H1 (cell line): ENCODE data around the gene AGO3. TPM values are rescaled to one million over a fixed set of nuclear protein-coding genes. Genes with fewer than 3 reads are reported as not detected.

Experiments
- CTCF ChIA-PET: fragments of 300-600 bp; sonication (Branson Sonifier 250); formaldehyde crosslinking; loops from one replicate; lab custom pipeline; 2021; ENCODE audit not compliant: partially characterized antibody; lab: Charles Lee
- POLR2A ChIA-PET: fragments of 300-600 bp; sonication (Branson Sonifier 250); formaldehyde crosslinking; loops from one replicate; lab custom pipeline; 2021; ENCODE audit warnings: inconsistent platforms; ENCODE audit not compliant: partially characterized antibody; lab: Charles Lee
- DNase-seq, 2 experiments: peaks; one replicate each; pipeline versions ENCODE4 v3.0.0 to v3.0.0-alpha.2; 2010 to 2022; ENCODE audit warnings: low spot score in 2 of 2, low read depth in 1 of 2, mixed read lengths in 1 of 2
- FAIRE-seq: peaks from 2 replicates; lab custom pipeline; 2011; peaks lifted over from hg19 to GRCh38; lab: Jason Lieb, UNC
- H2AFZ ChIP-seq: 2 replicates; pipeline ENCODE4 v1.8.1; 2012; ENCODE audit warnings: low read length, inconsistent platforms
- H2AK5ac ChIP-seq: 2 replicates; pipeline ENCODE4 v1.6.1; 2013; ENCODE audit warnings: low read depth, low read length
- H2BK120ac ChIP-seq: replicated peaks from 2 replicates; pipeline ENCODE3; 2013; ENCODE audit warnings: low read depth, low read length, inconsistent platforms
- H2BK12ac ChIP-seq: 2 replicates; pipeline ENCODE4 v1.6.1; 2013; ENCODE audit warnings: low read depth, low read length
- H2BK15ac ChIP-seq: 2 replicates; pipeline ENCODE4 v1.6.1; 2013; ENCODE audit warnings: low read length
- H2BK20ac ChIP-seq: 2 replicates; pipeline ENCODE4 v1.6.1; 2013; ENCODE audit warnings: low read length
- H2BK5ac ChIP-seq: 2 replicates; pipeline ENCODE4 v1.6.1; 2013; ENCODE audit warnings: low read depth, low read length
- H3K14ac ChIP-seq: 2 replicates; pipeline ENCODE4 v1.6.1; 2013; ENCODE audit warnings: inconsistent platforms; ENCODE audit not compliant: insufficient read length
- H3K18ac ChIP-seq: 2 replicates; pipeline ENCODE4 v1.6.1; 2013; ENCODE audit warnings: low read length; ENCODE audit errors: extremely low read depth
- H3K23ac ChIP-seq: 2 replicates; pipeline ENCODE4 v1.6.1; 2013; ENCODE audit warnings: inconsistent platforms; ENCODE audit not compliant: insufficient read length
- H3K23me2 ChIP-seq: 2 replicates; pipeline ENCODE4 v1.6.1; 2013; ENCODE audit warnings: low read depth, low read length
- H3K27ac ChIP-seq: 2 replicates; pipeline ENCODE4 v1.6.1; 2011; ENCODE audit warnings: low read depth, low read length, inconsistent platforms
- H3K27me3 ChIP-seq, 4 experiments: replicated peaks in 1 of 4; 1 replicate in 1 of 4; 2 replicates in 3 of 4; pipeline versions ENCODE4 v1.6.1 to v1.8.1; 2011 to 2013; ENCODE audit warnings: low read length in 3 of 4, mild to moderate bottlenecking in 3 of 4, inconsistent platforms in 2 of 4, mixed read lengths in 2 of 4, moderate library complexity in 1 of 4; ENCODE audit not compliant: control insufficient read depth in 3 of 4, insufficient read depth in 3 of 4; ENCODE audit errors: extremely low read depth in 1 of 4
- H3K36me3 ChIP-seq, 4 experiments: 2 replicates each; pipeline versions ENCODE4 v1.6.1 to v1.8.1; 2011 to 2013; ENCODE audit warnings: mild to moderate bottlenecking in 4 of 4, low read length in 3 of 4, moderate library complexity in 2 of 4, control low read depth in 1 of 4, inconsistent platforms in 1 of 4; ENCODE audit not compliant: insufficient read depth in 4 of 4, control insufficient read depth in 2 of 4
- H3K4ac ChIP-seq: replicated peaks from 2 replicates; pipeline ENCODE3; 2013; ENCODE audit warnings: low read length, low read depth, mixed read lengths, inconsistent platforms; ENCODE audit not compliant: insufficient read length
- H3K4me1 ChIP-seq, 4 experiments: replicated peaks in 1 of 4; 1 replicate in 1 of 4; 2 replicates in 3 of 4; pipeline versions ENCODE4 v1.6.1 to v1.8.1; 2011 to 2013; ENCODE audit warnings: low read length in 3 of 4, inconsistent platforms in 2 of 4, mixed read lengths in 1 of 4; ENCODE audit not compliant: insufficient read depth in 4 of 4, control insufficient read depth in 3 of 4
- H3K4me2 ChIP-seq, 2 experiments: 2 replicates each; pipeline versions ENCODE4 v1.6.1 to v1.8.1; 2011 to 2013; ENCODE audit warnings: low read depth in 2 of 2, low read length in 2 of 2, control low read depth in 1 of 2, inconsistent platforms in 1 of 2, mild to moderate bottlenecking in 1 of 2; ENCODE audit not compliant: insufficient read depth in 1 of 2
- H3K4me3 ChIP-seq, 4 experiments: fragments of 200-600, 300-600 bp in 1 of 4; sonication (generic), shearing (Covaris generic), sonication (Bioruptor Twin) in 1 of 4; 2 replicates each; pipeline versions ENCODE4 v1.5.1 to v1.8.1; 2011 to 2016; ENCODE audit warnings: low read length in 4 of 4, low read depth in 3 of 4, control low read depth in 2 of 4, inconsistent platforms in 2 of 4, mild to moderate bottlenecking in 2 of 4, mixed read lengths in 1 of 4, moderate library complexity in 1 of 4; ENCODE audit not compliant: insufficient read depth in 2 of 4; ENCODE audit errors: extremely low read depth in 1 of 4
- H3K56ac ChIP-seq: replicated peaks from 2 replicates; pipeline ENCODE3; 2013; ENCODE audit warnings: low read depth, mild to moderate bottlenecking, mixed read lengths, low read length, inconsistent platforms; ENCODE audit not compliant: insufficient read length
- H3K79me1 ChIP-seq: 2 replicates; pipeline ENCODE4 v1.6.1; 2013; ENCODE audit warnings: low read depth, low read length, control low read depth
- H3K79me2 ChIP-seq, 2 experiments: 2 replicates each; pipeline versions ENCODE4 v1.6.1 to v1.8.1; 2012 to 2013; ENCODE audit warnings: low read length in 2 of 2, mild to moderate bottlenecking in 2 of 2, inconsistent platforms in 1 of 2; ENCODE audit not compliant: insufficient read depth in 2 of 2, control insufficient read depth in 1 of 2
- H3K9ac ChIP-seq, 4 experiments: replicated peaks in 1 of 4; 1 replicate in 1 of 4; 2 replicates in 3 of 4; pipeline versions ENCODE4 v1.6.1 to v1.8.1; 2011 to 2013; ENCODE audit warnings: low read depth in 3 of 4, low read length in 3 of 4, control low read depth in 2 of 4, mild to moderate bottlenecking in 2 of 4, moderate library complexity in 2 of 4, inconsistent platforms in 1 of 4; ENCODE audit errors: extremely low read depth in 1 of 4
- H3K9me3 ChIP-seq, 2 experiments: 2 replicates each; pipeline versions ENCODE4 v1.6.1 to v1.8.1; 2012 to 2013; ENCODE audit warnings: mild to moderate bottlenecking in 2 of 2, moderate library complexity in 2 of 2, control low read depth in 1 of 2, inconsistent platforms in 1 of 2, low read depth in 1 of 2, low read length in 1 of 2, mixed read lengths in 1 of 2; ENCODE audit not compliant: insufficient read depth in 2 of 2
- H4K20me1 ChIP-seq, 2 experiments: replicated peaks in 1 of 2; 2 replicates each; pipeline versions ENCODE3 to v1.8.1; 2011 to 2013; ENCODE audit warnings: inconsistent platforms in 2 of 2, low read length in 2 of 2, mild to moderate bottlenecking in 1 of 2; ENCODE audit not compliant: insufficient read depth in 2 of 2, control insufficient read depth in 1 of 2
- H4K5ac ChIP-seq: 2 replicates; pipeline ENCODE4 v1.6.1; 2013; ENCODE audit warnings: low read length, low read depth, mixed read lengths, inconsistent platforms; ENCODE audit not compliant: insufficient read length
- H4K8ac ChIP-seq: 2 replicates; pipeline ENCODE4 v1.8.0; 2013; ENCODE audit warnings: mild to moderate bottlenecking, moderate library complexity, low read length, inconsistent platforms; ENCODE audit not compliant: insufficient read depth; ENCODE audit errors: extremely low read depth
- H4K91ac ChIP-seq: replicated peaks from 2 replicates; pipeline ENCODE3; 2013; ENCODE audit warnings: low read length, mixed read lengths, inconsistent platforms; ENCODE audit not compliant: insufficient read length
- BRCA1 ChIP-seq: IDR thresholded peaks from 2 replicates; pipeline ENCODE4 v1.6.1; 2012; ENCODE audit warnings: low read depth, low read length, improper control_type of control experiment
- CBX5 ChIP-seq: fragments of 300-800, 300-1000 bp; sonication (generic); IDR thresholded peaks from 2 replicates; pipeline ENCODE4 v1.7.1; 2016; ENCODE audit warnings: antibody characterized with exemption, low read length, low read depth
- CHD2 ChIP-seq: IDR thresholded peaks from 2 replicates; pipeline ENCODE4 v1.6.1; 2012; ENCODE audit warnings: low read length, improper control_type of control experiment
- FOSL1 ChIP-seq: IDR thresholded peaks from 2 replicates; pipeline ENCODE4 v1.6.1; 2011; ENCODE audit warnings: mild to moderate bottlenecking, low read depth, low read length, moderate library complexity; ENCODE audit not compliant: insufficient read depth
- GTF2F1 ChIP-seq: IDR thresholded peaks from 2 replicates; pipeline ENCODE4 v1.6.1; 2012; ENCODE audit warnings: low read depth, low read length, improper control_type of control experiment, borderline replicate concordance
- HDAC2 ChIP-seq, 2 experiments: fragments of 300-600 bp in 1 of 2; sonication (generic) in 1 of 2; IDR thresholded peaks; 2 replicates each; pipeline ENCODE4 v1.6.1; 2011 to 2012; ENCODE audit warnings: low read depth in 2 of 2, low read length in 2 of 2, mild to moderate bottlenecking in 2 of 2, moderate library complexity in 2 of 2, borderline replicate concordance in 1 of 2, inconsistent platforms in 1 of 2
- JUND ChIP-seq: IDR thresholded peaks from 2 replicates; pipeline ENCODE4 v1.6.1; 2011; ENCODE audit warnings: mild to moderate bottlenecking, improper control_type of control experiment, low read length
- KDM1A ChIP-seq: fragments of 200-600, 300-600 bp; sonication (generic); IDR thresholded peaks from 2 replicates; pipeline ENCODE4 v1.7.1; 2016; ENCODE audit warnings: mild to moderate bottlenecking, low read length, borderline replicate concordance
- KDM5A ChIP-seq: fragments of 200-600 bp; IDR thresholded peaks from 2 replicates; pipeline ENCODE4 v1.7.1; 2012; ENCODE audit warnings: mild to moderate bottlenecking, low read length, inconsistent platforms, mixed read lengths
- RAD21 ChIP-seq, 2 experiments: IDR thresholded peaks in 1 of 2; conservative IDR thresholded peaks in 1 of 2; 2 replicates each; pipeline ENCODE4 v1.6.1; 2011; ENCODE audit warnings: low read depth in 2 of 2, low read length in 2 of 2, improper control_type of control experiment in 1 of 2, inconsistent platforms in 1 of 2, mild to moderate bottlenecking in 1 of 2, moderate library complexity in 1 of 2
- RXRA ChIP-seq: IDR thresholded peaks from 2 replicates; pipeline ENCODE4 v1.6.1; 2011; ENCODE audit warnings: low read depth, mild to moderate bottlenecking, low read length, moderate library complexity; ENCODE audit not compliant: insufficient read depth
- SIN3A ChIP-seq, 2 experiments: IDR thresholded peaks in 1 of 2; conservative IDR thresholded peaks in 1 of 2; 2 replicates each; pipeline ENCODE4 v1.6.1; 2011 to 2012; ENCODE audit warnings: low read length in 2 of 2, improper control_type of control experiment in 1 of 2, low read depth in 1 of 2, mild to moderate bottlenecking in 1 of 2
- SP1 ChIP-seq: IDR thresholded peaks from 2 replicates; pipeline ENCODE4 v1.6.1; 2011; ENCODE audit warnings: low read depth, low read length
- TBP ChIP-seq: IDR thresholded peaks from 2 replicates; pipeline ENCODE4 v1.6.1; 2011; ENCODE audit warnings: low read depth, low read length, improper control_type of control experiment
- TEAD4 ChIP-seq: IDR thresholded peaks from 2 replicates; pipeline ENCODE4 v1.6.1; 2012; ENCODE audit warnings: low read depth, low read length, inconsistent platforms, mixed read lengths
- WGBS, 2 experiments: shearing (Covaris generic) in 1 of 2; methylation state at CpG; one replicate each; pipeline versions ENCODE4 v1.1.6 to v1.1.7; 2013 to 2015; ENCODE audit warnings: low lambda C conversion rate in 2 of 2, mixed read lengths in 2 of 2, inconsistent platforms in 1 of 2, low coverage in 1 of 2, missing lambda C conversion rate in 1 of 2; ENCODE audit not compliant: insufficient replicate concordance in 2 of 2, insufficient coverage in 1 of 2, insufficient read length in 1 of 2; ENCODE audit errors: extremely low coverage in 1 of 2, missing lambda C conversion rate in 1 of 2; 5-methylcytosine and 5-hydroxymethylcytosine counted together
- polyA plus RNA-seq, 7 experiments: library from polyadenylated mRNA; depleted of rRNA in 3 of 7; stranded (reverse) in 5 of 7; unstranded in 2 of 7; fragments of >200 nt in 5 of 7; fragments of 200-250 nt in 2 of 7; gene quantifications; 1 replicate in 5 of 7; 2 replicates in 1 of 7; 4 replicates in 1 of 7; pipeline versions ENCODE4 v1.2.1 to v1.2.3, GENCODE V29; 2011 to 2013; ENCODE audit warnings: missing spikeins in 2 of 7, mixed read lengths in 2 of 7
- total RNA-seq: library from RNA; stranded (reverse); fragmentation: NEBNext Ultra II Directional; extraction: Animal tissue kit (Norgen Biotek cat#: 25700); gene quantifications from 2 replicates; pipeline ENCODE4 v1.2.1, GENCODE V29; 2021

Gene AGO3
- total and polyA plus RNA-seq, 2 of the 8 experiments (the other 6 are each of a cell fraction or from before 2014, with no cell fraction given): 10.7 to 26.4 TPM

DNA sequence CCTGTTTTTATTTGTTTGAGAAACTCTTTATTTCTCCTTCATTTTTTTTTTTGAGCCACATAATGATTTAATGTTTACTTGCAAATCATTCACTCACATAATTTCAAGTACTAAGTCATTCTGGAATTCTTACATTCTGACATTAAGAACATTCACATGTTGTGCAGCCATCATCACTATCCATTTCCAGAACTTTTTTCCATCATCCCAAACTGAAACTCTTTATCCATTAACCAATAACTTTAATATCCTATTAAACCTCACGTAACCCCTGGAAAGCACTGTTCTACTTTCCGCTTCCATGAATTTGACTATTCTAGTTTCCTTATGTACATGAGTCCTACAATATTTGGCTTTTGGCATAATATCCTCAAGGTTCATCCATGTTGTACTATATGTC is 100.5 kb downstream of the AGO3 start:
- Histone ChIP-seq H3K4me3 (no peak overlapping the region), H4K91ac (no peak overlapping the region), H3K36me3 (peaks cover 0 to 21% (median 3%) of the 10 kb centered on the region in 4 experiments; a peak in 2 of 8 replicates), H3K23ac (no peak overlapping the region), H2BK12ac (no peak overlapping the region), H4K5ac (no peak overlapping the region), H3K4me2 (no peak overlapping the region), H4K8ac (no peak overlapping the region), H3K9me3 (no peaks in the 10 kb centered on the region), H3K18ac (no peak overlapping the region), H3K9ac (no peak overlapping the region), H4K20me1 (no peaks in the 10 kb centered on the region), H3K14ac (no peak overlapping the region), H2BK120ac (no peak overlapping the region), H3K79me1 (no peaks in the 10 kb centered on the region), H2AK5ac (no peak overlapping the region), H2BK15ac (no peak overlapping the region), H3K79me2 (no peaks in the 10 kb centered on the region), H3K27ac (no peak overlapping the region), H3K27me3 (no peaks in the 10 kb centered on the region), H2BK20ac (no peak overlapping the region), H3K23me2 (no peaks in the 10 kb centered on the region), H3K4ac (no peak overlapping the region), H3K4me1 (no peaks in the 10 kb centered on the region), H2BK5ac (no peak overlapping the region), H3K56ac (no peak overlapping the region), H2AFZ (no peak overlapping the region)
- POLR2A ChIA-PET: no interaction called here
- DNase-seq (no peak), FAIRE-seq (no peak)
- 93 to 100% methylated on average over 2 of the region's 2 CpGs for whole genome bisulfite sequencing, 2 experiments
- CTCF ChIA-PET: no interaction called here
- TF ChIP-seq CHD2 (no peak), GTF2F1 (no peak), TBP (no peak), KDM1A (no peak), SIN3A (conservative IDR thresholded peaks at IDR 0.05 in 1 of 2, IDR thresholded peaks at IDR 0.05 in 1 of 2; ENCODE audit: low read depth in 1 of 2, low read length in 2 of 2) (no peak), TEAD4 (no peak), FOSL1 (no peak), RXRA (no peak), BRCA1 (no peak), CBX5 (no peak), RAD21 (IDR thresholded peaks at IDR 0.05 in 1 of 2, conservative IDR thresholded peaks at IDR 0.05 in 1 of 2; ENCODE audit: low read depth in 2 of 2, low read length in 2 of 2) (no peak), KDM5A (no peak), JUND (no peak), SP1 (no peak), HDAC2 (IDR thresholded peaks at IDR 0.05; ENCODE audit: borderline replicate concordance in 1 of 2, low read depth in 2 of 2, low read length in 2 of 2) (no peak)
